Epithelial cell of prostate (primary cell): ENCODE data around the gene STK24.

ENCODE experiments used
- DNase-seq: peaks from one replicate; pipeline ENCODE4 v3.0.0-alpha.2; 2011; ENCODE audit warnings: low read depth, low spot score
- H3K27ac ChIP-seq: fragments of 450-650 bp; 2 replicates; pipeline ENCODE4 v1.5.1; 2017; ENCODE audit warnings: mild to moderate bottlenecking

The STK24 gene

GRCh38 chr13:98557937-98558792 lies 18.7 kb downstream of the STK24 start:
- DNase-seq: no peak
- peak overlapping the region; percentile 48 for H3K27ac ChIP-seq

- DNase-seq: no peak
- H3K27ac ChIP-seq: peak overlapping the region; percentile 48
These were observed 19.8 kb downstream of the STK24 start for GRCh38 chr13:98556968-98557631.

GRCh38 chr13:98556142-98556816 lies 20.6 kb downstream of the STK24 start:
- peak overlapping the region; percentile 48 for H3K27ac ChIP-seq

GRCh38 chr13:98549728-98550317 lies 27.1 kb downstream of the STK24 start:
- H3K27ac ChIP-seq: peak overlapping the region; percentile 64
- DNase-seq: no peak

More at GRCh38 chr13:98556142-98556816, 20.6 kb downstream of the STK24 start:
- DNase-seq: no peak

- H3K27ac ChIP-seq: peak overlapping the region; percentile 64
- peak; percentile 41 for DNase-seq
These were observed 27.7 kb downstream of the STK24 start for GRCh38 chr13:98549006-98549727.

- DNase-seq: no peak
- peak overlapping the region; percentile 64 for H3K27ac ChIP-seq
These were observed 28.7 kb downstream of the STK24 start for GRCh38 chr13:98548230-98548629.

- H3K27ac ChIP-seq: peak overlapping the region; percentile 64
These were observed 29.5 kb downstream of the STK24 start for GRCh38 chr13:98547455-98547854.

GRCh38 chr13:98546402-98546801 lies 30.5 kb downstream of the STK24 start:
- H3K27ac ChIP-seq: no peak overlapping the region
- DNase-seq: no peak

More at GRCh38 chr13:98547455-98547854, 29.5 kb downstream of the STK24 start:
- DNase-seq: no peak

- no peak for DNase-seq
- no peak overlapping the region for H3K27ac ChIP-seq
These were observed 32.7 kb downstream of the STK24 start for GRCh38 chr13:98544104-98544710.

GRCh38 chr13:98543378-98544103 lies 33.4 kb downstream of the STK24 start:
- H3K27ac ChIP-seq: no peak overlapping the region

GRCh38 chr13:98542568-98543377 lies 34.1 kb downstream of the STK24 start:
- no peak overlapping the region for H3K27ac ChIP-seq
- no peak for DNase-seq

More at GRCh38 chr13:98543378-98544103, 33.4 kb downstream of the STK24 start:
- no peak for DNase-seq

- no peak for DNase-seq
These were observed 35.2 kb downstream of the STK24 start for GRCh38 chr13:98541701-98542203.

GRCh38 chr13:98541191-98541590 lies 35.7 kb downstream of the STK24 start:
- no peak for DNase-seq

More at GRCh38 chr13:98541701-98542203, 35.2 kb downstream of the STK24 start:
- H3K27ac ChIP-seq: peak overlapping the region; percentile 18

GRCh38 chr13:98540476-98540875 lies 36.4 kb downstream of the STK24 start:
- peak overlapping the region; percentile 18 for H3K27ac ChIP-seq
- no peak for DNase-seq

More at GRCh38 chr13:98541191-98541590, 35.7 kb downstream of the STK24 start:
- H3K27ac ChIP-seq: peak overlapping the region; percentile 18

- DNase-seq: no peak
- H3K27ac ChIP-seq: no peak overlapping the region
These were observed 37.2 kb downstream of the STK24 start for GRCh38 chr13:98539666-98540065.

- peak overlapping the region; percentile 94 for H3K27ac ChIP-seq
- no peak for DNase-seq
These were observed 38.0 kb downstream of the STK24 start for GRCh38 chr13:98538876-98539275.

- H3K27ac ChIP-seq: peak overlapping the region; percentile 94
- no peak for DNase-seq
These were observed 39.2 kb downstream of the STK24 start for GRCh38 chr13:98537740-98538139.

- DNase-seq: no peak
- peak overlapping the region; percentile 94 for H3K27ac ChIP-seq
These were observed 39.6 kb downstream of the STK24 start for GRCh38 chr13:98537306-98537705.
